GDM1 (cell line): Measurements from ENCODE around the gene EEFSEC.

Experiments used
- DNase-seq: peaks from one replicate; lab custom pipeline; 2025; lab: John Stamatoyannopoulos, UW

EEFSEC gene

DNA sequence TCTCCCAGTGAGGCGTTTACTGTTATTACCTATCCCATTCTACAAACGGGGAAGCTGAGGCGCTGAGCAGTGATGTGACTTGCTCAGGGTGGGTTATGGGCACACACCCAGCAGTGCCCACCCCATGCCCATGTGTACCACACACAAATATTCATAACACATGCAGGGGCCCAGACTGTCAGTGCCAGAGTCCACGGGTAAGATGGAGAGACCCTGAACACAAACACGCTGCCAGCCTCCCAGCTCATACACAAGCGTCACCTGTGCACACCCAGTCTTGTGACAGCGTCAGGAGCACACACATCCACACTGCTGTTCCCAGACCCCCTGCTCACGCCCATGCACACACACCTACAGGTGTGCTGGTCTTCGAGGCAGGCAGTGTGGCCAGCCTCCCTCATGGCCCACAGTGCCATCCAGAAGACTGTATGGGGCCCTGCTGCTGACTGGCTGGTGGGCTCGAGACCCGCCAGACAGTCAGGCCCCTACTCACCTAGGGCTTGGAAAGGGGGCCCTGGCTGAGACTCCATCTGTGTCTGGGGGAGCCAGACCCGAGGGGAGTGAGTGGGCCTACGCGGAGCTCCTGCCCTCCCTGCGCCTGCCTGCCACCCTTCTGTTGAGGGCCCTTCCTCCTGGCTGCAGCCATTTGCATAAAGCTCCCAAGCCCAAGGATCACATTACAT, 274.0 kb downstream of the EEFSEC start:
- DNase-seq = no peak

DNA sequence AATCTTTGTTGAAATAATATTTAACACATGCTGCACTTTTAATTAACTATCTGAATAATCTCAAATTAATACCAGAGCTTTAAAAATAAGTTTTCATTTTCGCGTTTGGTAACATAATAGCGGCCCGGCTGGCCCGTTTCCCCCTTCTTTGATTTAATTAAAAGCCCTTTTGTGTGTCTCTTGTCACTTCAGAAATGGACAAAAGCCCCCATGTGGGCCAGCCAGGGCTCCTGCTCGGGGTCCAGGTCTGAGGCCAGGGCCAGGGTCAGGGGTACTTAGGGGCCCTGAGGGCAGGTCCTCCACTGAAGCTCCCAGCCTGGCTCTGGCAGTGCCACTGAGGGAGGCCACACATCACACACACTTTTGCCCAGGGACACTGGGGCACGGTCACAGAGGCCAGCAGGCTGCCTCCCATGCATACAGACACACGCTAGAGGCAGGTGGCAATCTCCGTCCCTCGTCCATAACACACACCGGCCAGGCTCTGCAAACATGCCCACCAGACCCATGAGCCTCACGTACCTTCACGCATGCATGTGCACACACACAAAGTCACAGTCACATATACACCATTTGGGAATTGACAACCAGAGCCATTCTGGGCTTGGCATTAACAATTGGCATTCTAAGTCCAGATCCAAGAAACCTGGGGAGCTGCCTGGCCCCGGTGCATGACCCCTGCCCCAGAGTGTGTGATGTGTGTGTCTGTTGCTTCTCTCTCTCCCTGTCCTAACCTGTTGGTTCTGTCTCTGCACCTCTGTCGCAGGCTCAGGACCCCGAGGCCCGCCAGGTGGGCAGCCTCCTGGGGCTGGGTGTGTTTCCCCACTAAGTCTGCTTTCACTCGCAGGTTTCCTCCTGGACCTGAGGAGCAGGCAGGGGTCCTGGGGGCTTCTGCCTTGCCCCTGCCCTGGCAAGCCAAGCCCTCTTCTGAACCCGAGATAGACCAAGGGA, 274.9 kb downstream of the EEFSEC start:
- no peak for DNase-seq

DNA sequence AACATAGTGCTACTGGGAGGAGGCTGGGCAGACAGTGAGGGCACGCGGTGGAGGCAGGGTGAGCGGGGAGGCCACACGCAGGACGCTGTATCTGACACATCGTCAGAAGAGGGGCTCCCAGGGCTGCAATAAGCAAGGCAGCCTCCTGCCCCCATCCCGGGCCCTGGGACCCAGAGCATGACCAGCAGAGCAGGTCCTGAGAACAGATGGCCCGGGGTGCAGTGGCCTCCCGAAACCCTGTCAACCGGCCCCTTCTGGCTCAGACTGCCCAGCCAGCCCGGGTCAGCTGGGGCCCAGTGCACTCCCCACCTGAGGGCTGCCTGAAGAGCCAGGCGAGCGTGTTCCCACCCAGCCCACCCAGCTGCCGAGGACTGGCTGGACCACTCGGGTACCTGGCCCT, 276.0 kb downstream of the EEFSEC start:
- no peak for DNase-seq

DNA sequence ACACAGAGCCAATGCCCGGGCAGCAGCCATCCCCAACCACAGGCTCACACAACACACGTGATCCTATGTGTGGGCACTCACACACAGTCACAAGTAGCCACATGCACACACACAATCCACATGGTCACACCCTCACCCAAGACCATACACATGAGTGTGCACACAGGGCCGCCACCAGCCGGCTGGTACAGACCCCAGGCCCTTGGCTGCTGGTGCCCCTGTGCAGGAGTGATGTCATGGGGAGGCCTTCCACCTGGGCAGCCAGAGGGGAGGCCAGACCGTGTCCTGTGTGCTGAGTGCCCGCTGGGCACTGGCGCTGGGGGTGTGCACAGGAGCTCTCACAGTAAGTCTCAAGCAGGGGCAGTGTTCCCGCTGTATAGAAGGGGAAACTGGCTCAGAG, 276.5 kb downstream of the EEFSEC start:
- no peak for DNase-seq

DNA sequence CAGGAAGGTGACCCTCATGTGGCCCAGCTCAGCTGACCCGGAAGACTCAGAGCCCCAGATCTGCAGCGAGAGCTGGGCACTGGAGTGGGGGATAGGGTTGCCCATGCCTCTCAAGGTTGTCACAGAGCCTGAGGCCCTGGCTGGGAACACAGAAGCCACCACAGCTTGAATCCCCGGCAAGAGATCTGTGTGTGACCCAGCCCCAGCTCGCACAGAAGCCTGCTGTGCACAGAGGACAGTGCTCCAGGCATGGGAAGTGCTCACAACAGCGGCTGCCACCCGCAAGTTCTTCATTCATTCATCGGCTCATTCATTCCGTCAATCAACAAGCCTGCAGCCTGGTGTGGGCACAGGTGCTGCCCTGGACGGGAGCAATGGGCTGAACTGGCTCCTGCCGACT, 277.0 kb downstream of the EEFSEC start:
- DNase-seq = no peak

DNA sequence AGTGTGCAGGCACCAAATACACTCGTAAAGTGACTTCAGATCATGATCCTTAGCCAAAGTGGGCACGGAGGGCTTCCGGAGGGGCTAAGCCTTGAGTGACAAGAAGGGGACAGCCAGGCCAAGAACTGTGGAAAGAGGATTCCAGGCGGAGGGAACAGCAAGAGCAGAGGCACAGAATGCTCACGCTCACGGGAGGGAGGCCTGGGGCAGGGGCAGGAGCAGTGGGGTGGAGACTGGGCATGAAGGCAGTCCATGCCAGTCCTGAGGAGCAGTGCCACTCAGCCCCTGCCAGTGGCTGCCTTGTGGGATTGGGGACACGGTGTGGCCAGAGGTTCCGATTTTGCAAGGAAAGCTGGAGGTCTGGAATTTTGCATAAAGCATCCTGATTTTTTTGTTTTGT, 277.4 kb downstream of the EEFSEC start:
- DNase-seq = no peak

DNA sequence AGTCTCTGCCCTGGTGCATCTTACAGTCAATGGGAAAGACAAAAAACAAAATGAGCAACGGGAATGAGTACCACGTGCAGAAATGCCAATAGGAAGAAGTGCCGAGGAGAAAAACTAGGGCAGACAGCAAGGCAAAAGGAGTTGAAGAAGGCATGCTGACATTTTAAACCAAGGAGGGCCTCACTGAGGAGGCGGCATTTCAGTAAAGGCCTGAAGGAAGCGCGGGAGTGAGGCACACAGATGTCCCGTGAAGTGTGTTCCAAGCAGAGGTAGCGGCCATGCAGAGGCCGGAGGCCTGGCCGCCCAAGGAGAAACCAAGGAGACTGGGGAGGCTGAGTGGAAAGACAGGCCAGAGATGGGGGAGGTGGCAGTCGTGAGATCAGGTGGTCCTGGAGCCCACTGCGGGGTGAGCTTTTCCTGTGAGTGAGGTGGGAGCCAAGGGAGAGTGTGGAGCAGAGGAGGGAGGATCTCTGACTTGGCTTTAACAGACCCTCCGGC, 278.6 kb downstream of the EEFSEC start:
- no peak for DNase-seq

DNA sequence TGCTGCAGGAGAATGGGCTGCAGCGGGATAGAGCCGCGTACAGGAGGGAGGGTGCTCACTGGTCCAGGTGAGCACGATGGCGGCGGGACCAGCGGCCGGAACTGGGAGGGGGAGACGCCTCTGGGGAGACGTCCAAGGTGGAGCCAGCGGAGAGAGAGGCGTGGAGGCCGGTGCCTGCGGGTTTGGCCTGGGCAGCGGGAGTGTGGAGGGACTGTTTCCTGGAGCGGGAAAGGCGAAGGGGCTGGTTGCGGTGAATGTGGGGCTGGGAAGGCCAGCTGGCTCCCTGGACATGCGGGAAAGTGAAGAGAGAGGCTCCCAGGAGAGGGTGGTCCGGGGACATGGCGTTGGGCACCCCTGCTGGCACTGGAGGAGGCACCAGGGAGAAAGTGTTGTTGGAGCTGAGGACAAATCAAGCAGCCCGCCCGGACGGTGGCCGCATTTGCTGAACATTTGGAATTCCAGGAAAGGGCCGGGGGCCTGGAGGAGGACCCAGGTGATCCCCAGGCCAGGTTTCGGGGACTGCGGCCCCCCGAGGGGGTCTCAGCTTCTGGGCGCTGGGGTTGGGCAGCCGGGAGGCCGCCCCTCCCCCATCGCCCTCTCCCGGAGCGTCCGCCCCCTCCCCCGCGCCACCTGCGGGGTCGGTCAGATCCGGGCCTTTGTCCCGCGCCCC, 279.2 kb downstream of the EEFSEC start:
- DNase-seq = no peak

DNA sequence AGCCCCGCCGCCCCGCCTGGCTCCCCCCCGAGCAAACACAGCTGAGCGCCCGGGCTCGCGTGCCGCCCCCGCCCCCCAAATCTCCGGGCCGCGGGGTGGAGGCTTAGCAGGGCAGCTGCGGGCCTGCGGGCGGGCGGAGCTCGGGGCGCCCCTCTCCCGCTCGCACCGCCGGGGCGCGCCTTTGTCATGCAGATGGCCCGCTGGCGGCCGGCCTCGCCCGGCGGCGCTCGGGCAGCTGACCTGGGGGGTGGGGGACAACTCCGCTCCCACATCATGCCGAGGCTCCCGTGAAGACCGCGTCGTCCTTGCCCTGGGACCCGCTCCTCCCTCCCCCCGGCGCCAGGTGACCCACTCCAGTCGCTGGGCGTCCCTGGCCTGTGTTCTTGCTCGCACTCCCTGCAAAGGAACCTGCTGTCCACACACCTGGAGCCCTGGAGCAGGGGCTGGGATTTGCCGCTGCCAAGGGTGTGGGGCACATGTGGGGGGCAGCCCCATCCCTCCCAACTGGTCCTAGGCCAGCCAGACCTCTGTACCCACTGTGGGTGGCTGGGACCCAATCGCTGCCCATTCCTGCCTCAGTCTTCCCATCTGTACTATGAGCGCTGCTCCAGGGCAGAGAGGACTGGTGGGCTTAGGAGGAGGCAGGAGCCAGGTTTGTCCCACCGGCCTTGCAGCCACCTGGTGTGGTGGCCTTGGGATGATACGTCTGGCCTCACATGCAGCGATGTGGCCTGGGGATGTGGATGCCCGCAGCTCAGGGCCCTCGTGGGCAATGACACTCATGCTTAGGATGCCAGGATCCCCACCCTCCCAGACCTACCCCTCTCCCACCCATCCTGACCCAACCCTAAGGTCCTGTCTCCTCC, 279.9 kb downstream of the EEFSEC start:
- DNase-seq = no peak

DNA sequence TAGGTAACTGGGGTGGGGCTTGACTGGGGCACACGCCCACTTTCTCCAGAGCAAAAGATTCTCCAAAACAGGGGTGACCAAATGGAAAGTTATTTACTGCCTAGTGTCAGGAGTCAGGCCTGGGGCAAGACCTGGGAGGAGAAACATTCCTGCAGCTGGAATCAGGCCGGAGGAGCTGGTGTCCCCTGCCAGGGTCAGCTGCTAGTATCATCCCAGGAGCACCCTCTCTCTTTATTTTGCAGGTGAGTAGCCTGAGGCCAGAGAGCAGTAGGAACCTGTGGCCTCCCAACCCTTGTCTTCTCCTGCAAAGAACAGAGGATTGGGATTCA, 280.5 kb downstream of the EEFSEC start:
- DNase-seq = no peak

DNA sequence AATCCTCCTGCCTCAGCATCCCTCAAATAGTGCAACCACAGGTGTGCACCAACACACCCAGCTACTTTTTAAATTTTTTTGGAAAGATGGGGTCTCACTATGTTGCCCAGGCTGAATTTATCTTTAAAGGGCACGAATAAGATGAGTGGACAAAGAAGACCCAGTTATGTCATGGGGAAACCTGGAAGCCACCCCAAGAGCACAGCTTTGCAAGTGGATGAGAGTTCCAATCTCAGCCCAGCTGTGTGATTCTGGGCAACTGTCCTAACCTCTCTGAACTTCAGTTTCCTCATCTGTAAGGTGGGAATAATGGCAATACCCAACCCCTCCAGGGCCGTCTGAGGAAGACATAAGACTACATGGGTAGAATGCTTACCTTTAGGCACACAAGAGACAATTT, 281.2 kb downstream of the EEFSEC start:
- no peak for DNase-seq

DNA sequence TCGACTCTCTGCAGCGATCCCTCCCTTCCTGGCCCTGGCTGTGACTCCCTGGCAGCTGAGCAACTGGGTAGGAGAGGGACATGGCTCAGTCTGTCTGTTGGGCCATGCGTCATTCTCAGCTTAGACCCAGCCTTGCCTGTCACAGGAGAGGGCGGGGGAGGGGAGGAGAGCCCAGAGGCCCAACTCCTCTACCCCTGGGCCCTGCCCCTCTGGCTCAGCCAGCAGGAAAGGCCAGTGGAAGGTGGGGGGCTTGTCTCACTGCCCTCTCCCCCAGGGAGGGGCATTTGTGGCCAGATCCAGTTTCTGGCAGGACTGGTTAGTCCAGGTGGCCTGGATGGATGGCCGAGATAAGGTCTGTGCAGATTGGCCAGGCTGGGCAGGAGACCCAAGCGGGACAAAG, 281.8 kb downstream of the EEFSEC start:
- no peak for DNase-seq

DNA sequence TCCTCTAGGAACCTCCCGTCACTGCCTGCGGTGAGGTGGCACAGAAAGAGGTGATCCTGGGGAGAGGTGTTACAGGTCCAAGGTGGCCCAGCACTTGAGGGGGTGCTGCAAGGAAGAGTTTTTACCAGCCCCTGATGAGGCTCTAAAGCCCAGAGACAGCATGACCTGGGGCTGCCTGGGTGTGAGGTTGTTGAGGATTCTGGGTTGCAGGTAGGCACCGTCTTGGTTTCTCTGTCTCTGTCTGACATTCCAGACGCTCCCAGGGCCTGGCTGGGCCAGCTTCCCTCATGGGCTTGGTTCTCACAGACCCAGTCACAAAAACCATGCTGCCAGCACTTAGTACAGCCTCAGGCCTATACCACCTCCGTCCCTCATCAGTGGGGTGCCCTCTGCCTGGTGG, 282.3 kb downstream of the EEFSEC start:
- no peak for DNase-seq

DNA sequence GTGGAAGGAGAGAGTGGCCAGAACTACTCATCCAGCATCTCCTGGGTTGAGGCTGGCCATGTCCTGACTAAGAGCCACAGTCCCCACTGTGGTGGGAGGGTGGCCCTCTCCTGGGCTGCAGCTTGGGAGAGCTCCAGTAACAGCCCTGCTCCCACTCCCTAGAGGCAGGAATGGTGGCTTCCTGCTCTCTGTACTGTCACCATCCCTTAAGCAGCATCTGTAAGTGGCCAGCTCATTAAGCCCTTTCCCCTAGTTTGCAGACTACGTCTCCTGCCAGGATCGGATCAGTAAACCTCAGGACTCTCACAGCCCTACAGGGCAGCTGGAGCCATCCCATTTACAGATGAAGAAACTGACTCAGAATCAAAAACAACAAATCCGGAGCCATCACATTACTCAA, 282.9 kb downstream of the EEFSEC start:
- no peak for DNase-seq

DNA sequence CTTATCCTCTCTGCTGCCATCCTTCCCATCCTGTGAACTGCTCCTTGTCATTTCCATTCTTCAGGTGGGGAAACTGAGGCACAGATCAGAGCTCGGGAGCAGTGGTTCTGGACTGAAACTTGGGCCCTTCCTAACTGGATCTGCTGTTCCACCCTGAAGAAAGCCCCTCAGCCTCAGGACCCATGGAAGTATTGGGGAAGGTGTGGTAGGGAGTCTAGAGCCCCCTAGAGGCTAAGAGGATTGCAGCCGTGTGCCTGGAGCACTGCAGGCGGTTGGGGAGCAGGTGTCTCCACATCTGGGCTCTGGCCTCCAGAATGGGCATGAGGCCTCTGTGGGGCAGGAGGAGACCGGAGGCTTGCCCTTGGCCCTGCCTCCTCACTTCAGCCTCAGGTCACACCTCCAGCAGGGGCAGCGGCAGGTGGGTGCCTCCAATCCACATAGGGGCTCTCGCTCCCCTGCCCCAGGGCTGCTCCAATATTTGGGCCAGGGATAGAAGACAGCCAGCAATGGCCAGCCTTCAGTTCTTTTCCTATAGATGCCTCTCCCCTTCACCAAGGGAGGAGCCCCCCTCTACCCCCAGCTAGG, 285.3 kb downstream of the EEFSEC start:
- no peak for DNase-seq

DNA sequence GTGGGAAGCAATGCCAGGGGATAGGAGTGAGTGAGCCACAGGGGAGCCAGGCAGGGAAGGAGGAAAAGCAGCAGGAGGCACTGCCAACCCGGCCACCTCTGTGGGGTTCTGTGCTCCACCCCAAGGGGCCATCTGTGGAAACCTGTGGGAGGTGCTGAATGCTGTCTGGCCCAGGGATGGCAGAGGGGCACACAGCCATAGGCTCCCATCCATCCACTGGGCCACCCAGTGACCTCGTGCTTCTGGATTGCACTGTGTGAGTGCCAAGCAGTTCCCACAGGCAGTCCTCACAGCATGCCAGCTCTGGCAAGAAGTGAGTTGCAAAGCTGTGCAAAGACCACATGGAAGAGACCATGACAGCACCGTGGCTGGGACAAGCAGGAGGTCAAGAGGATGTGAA, 285.9 kb downstream of the EEFSEC start:
- no peak for DNase-seq

DNA sequence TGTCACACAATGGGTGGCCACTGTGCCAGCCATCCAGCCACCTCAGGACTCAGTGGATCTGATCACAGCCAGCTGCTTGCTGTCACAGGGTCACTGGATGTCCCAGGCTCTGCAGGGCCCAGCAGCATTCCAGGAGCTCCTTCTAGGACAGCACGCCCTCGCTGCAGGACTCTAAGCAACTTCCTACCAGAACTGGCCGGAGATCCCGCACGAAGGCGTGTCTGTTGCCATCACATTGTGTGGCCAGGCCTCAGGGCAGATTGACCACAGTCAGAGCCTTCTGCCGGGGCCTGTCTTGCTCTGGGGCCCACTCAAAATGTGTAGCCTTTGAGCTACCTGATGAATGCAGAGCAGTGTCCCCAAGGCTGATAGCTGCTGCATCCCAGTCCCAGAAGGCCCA, 288.8 kb downstream of the EEFSEC start:
- DNase-seq = no peak

DNA sequence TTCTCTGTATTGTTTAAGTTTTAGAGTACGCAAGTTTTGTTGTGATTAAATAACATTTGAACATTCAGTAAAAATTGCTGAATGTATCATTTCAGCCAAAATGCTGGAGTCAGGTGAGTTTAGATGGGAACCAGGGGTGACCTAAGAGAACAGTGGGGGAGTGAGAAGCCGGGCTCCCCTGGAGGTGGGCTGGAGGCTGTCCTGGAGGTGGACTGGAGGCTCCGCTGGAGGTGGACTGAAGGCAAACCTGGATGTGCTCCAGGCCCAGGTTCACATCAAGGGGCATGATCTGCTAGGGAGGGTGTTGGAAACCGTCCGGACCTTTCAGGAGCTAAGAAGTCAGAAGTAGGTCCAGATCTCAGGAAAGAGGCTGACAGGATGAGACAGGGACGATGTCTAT, 289.7 kb downstream of the EEFSEC start:
- DNase-seq = no peak

DNA sequence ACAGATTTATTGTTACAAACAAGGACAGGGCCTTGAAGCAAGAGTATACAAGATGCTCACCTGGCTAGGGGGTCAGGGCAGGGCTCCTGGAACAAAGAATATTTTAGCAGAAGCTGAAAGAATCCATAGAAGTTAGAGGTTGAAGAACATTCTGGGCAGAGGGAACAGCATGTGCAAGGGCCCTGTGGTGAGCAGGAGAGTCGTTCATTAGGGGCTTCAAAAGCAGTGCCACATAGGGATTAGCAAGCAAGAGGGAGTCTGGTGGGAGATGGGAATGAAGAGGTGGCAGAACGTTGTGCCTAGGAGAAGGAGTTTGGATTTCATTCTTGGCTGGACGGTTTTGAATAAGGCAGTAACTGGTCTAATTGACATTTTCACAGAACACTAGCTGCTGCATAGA, 290.5 kb downstream of the EEFSEC start:
- no peak for DNase-seq

DNA sequence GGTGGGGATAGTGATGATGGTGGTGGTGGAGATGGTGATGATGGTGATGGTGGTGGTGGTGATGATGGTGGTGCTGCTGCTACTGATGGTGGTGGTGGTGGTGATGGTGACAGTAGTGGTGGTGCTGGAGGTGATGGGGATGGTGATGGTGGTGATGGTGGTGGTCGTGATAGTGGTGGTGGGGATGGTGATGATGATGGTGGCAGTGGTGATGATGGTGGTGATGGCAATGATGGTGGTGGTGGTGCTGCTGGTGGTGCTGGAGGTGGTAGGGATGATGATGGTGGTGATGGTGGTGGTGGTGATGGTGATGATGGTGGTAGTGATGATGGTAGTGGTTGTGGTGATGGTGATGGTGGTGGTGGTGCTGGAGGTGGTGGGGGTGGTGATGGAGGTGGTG, 292.1 kb downstream of the EEFSEC start:
- no peak for DNase-seq

DNA sequence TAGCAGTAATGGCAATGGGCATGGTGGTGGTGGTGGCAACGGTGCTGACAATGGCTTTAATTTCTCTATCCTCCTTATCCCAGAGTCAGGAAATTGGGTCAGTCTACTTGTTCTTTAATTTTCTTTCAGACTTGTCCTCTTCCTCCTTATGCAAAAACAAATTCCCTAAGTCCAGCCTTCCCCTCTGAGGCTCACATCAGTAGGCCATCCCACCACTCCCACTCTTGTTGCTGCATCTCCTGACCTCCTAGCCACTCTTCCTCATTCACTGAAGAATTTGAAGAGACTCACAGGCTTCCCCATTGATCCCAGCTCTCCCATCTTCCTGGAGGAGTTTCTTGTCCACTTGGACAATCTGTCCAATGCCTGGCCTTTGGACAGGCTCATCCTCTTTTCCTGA, 293.5 kb downstream of the EEFSEC start:
- DNase-seq = no peak
